Measurements from ENCODE around the gene TRPM5. TPM values are rescaled to one million over a fixed set of nuclear protein-coding genes. Genes with fewer than 3 reads are reported as not detected.

The TRPM5 gene
- total and polyA plus RNA-seq, 9 of the 15 experiments (the other 6 are each of a cell fraction or from before 2014, with no cell fraction given) = not detected

DNA sequence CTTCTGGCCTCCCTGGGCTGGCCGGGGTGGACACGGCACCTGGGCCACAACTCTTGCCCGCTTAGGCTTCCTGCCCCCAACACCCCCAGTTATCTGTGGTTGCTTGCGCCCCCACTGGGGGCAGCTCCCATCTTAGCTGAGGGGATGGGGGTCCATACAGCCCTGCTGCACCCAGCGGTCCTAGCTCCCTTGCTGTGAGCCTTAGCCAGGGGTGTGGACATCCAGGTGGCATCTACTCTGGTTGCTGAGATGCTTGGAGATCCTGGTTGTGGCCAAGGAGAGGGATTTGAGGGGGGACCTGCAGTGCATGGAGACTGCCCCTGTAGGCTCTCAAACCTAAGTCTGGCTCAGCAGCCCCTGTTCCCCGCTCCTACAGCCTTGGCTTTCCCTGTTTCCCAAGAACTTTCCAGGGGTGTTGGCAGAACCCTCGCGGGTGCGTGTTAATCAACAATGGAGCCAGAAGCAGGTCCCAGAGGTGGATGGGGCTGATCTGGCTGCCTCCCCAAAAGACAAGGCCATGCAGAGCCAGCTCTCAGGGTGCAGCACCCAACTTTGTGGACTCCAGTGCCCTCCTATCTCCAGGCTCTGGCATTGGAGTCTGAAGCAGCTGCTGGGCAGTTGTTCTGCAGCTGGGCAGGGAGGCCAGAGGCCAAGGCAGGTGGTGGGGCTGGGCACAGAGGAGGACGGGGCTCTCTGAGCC is 3.8 kb upstream of the TRPM5 start:
- FAIRE-seq = no peak
- POLR2A ChIA-PET = no interaction called here

DNA sequence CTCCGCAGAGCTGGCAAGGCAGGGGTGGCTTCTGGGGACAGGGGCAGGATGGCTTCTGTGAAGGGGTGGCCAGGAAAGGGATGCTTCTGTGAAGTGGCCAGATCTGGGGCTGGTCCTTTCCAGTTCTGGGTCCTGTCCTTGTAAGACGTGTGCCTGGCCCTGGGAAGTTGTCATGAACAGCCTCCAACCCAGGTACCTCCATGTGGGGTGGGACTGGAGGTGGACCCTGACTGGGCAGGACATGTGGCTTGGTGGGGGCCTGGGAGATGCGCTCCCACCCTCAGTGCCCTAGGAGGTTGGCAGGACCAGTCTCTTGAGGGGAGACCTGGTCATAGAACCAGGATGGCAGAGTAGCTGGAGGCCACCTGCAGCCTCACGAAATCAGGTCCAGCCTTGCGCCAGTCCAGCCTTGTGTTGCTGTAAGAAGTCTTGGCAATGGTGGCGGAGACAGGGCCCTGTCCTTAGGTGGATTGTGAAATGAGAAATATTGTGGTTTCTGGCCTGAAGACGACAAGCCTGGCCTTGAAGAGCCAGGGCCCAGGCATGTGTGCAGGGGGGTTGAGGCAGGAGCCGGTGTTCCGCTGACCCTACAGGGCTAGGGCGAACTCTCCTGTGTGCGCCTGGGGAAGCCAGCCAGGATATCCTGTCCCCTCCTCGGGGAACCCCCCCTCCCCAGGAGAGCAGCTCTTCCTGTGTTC is 3.1 kb upstream of the TRPM5 start:
- Histone ChIP-seq H3K36me3 (ENCODE audit: control insufficient read depth, insufficient read depth, low read length) (no peaks in the 10 kb centered on the region), H3K27ac (ENCODE audit: extremely low read depth, low read depth, low read length) (no peak overlapping the region), H3K27me3 (ENCODE audit: control insufficient read depth in 2 of 2, insufficient read depth in 2 of 2, low read length in 2 of 2) (peaks cover 8 to 66% of the 10 kb centered on the region in 2 experiments; a peak in 3 of 5 replicates), H3K9ac (ENCODE audit: insufficient read depth in 1 of 2, low read depth in 2 of 2, low read length in 2 of 2) (no peak overlapping the region), H3K9me1 (ENCODE audit: control insufficient read depth, insufficient read depth, low read length) (no peaks in the 10 kb centered on the region), H4K20me1 (replicated peaks; ENCODE audit: control insufficient read depth, insufficient read depth, low read length) (peaks cover 12% of the 10 kb centered on the region), H3K4me3 (no peak overlapping the region), H3K4me1 (replicated peaks in 1 of 2; ENCODE audit: control insufficient read depth in 2 of 2, insufficient read depth in 2 of 2, low read length in 2 of 2) (peaks cover 0 to 29% of the 10 kb centered on the region in 2 experiments; a peak in 2 of 5 replicates), H3K4me2 (ENCODE audit: insufficient read depth, low read length) (no peak overlapping the region), H2AFZ (ENCODE audit: low read depth, low read length) (no peak overlapping the region), H3K9me3 (replicated peaks; ENCODE audit: control insufficient read depth, insufficient read depth, low read depth, low read length) (no peaks in the 10 kb centered on the region), H3K79me2 (ENCODE audit: control insufficient read depth, insufficient read depth, low read length) (no peaks in the 10 kb centered on the region)
- BruUV-seq (replicated peaks) = no TSS peak
- ChIA-PET CTCF (ENCODE audit: low intra/inter-chr PET ratio) (no interaction called here), POLR2A (no interaction called here)
- intact Hi-C loops (cut with micrococcal nuclease) (no loop called here), in situ Hi-C loops (cut with MboI) (no loop called here)
- 5% methylated on average over 12 of the region's 12 CpGs for WGBS (ENCODE audit: insufficient coverage, low coverage, missing lambda C conversion rate)
- DNase-seq (ENCODE audit: extremely low read depth in 1 of 4, low spot score in 3 of 4) (no peak), FAIRE-seq (no peak), ATAC-seq (no peak)
- TF ChIP-seq ASH1L (IDR thresholded peaks at IDR 0.05; ENCODE audit: borderline replicate concordance, low read depth, partially characterized antibody) (no peak), ZNF133 (CRISPR knock-in tag; IDR thresholded peaks at IDR 0.05) (no peak), KDM2B (CRISPR knock-in tag; IDR thresholded peaks at IDR 0.05) (no peak), ZC3H8 (IDR thresholded peaks at IDR 0.05) (no peak), TCF7L2 (IDR thresholded peaks at IDR 0.05; ENCODE audit: low read depth, low read length) (no peak), NKRF (IDR thresholded peaks at IDR 0.05; ENCODE audit: borderline replicate concordance) (no peak)

More for the DNA sequence above, 3.8 kb upstream of the TRPM5 start:
- in situ Hi-C loops (cut with MboI) (no loop called here), intact Hi-C loops (cut with micrococcal nuclease) (no loop called here)
- Histone ChIP-seq H3K9ac (ENCODE audit: insufficient read depth in 1 of 2, low read depth in 2 of 2, low read length in 2 of 2) (0 out of 4 replicates have a peak overlapping the region, but pooled peaks of 1 of the 2 experiments have one; percentile 40), H2AFZ (ENCODE audit: low read depth, low read length) (no peak overlapping the region), H3K4me3 (no peak overlapping the region), H4K20me1 (replicated peaks; ENCODE audit: control insufficient read depth, insufficient read depth, low read length) (peaks cover 10% of the 10 kb centered on the region), H3K4me1 (replicated peaks in 1 of 2; ENCODE audit: control insufficient read depth in 2 of 2, insufficient read depth in 2 of 2, low read length in 2 of 2) (peaks cover 0 to 29% of the 10 kb centered on the region in 2 experiments; a peak in 2 of 5 replicates), H3K9me1 (ENCODE audit: control insufficient read depth, insufficient read depth, low read length) (no peaks in the 10 kb centered on the region), H3K27ac (ENCODE audit: extremely low read depth, low read depth, low read length) (no peak overlapping the region), H3K9me3 (replicated peaks; ENCODE audit: control insufficient read depth, insufficient read depth, low read depth, low read length) (no peaks in the 10 kb centered on the region), H3K27me3 (ENCODE audit: control insufficient read depth in 2 of 2, insufficient read depth in 2 of 2, low read length in 2 of 2) (peaks cover 8 to 70% of the 10 kb centered on the region in 2 experiments; a peak in 3 of 5 replicates), H3K36me3 (ENCODE audit: control insufficient read depth, insufficient read depth, low read length) (no peaks in the 10 kb centered on the region), H3K4me2 (ENCODE audit: insufficient read depth, low read length) (no peak overlapping the region), H3K79me2 (ENCODE audit: control insufficient read depth, insufficient read depth, low read length) (no peaks in the 10 kb centered on the region)
- TF ChIP-seq TBP (optimal IDR thresholded peaks at IDR 0.05; ENCODE audit: low read depth, low read length) (no peak), ZNF384 (IDR thresholded peaks at IDR 0.05; ENCODE audit: low read depth, low read length) (no peak), ZKSCAN1 (IDR thresholded peaks at IDR 0.05; ENCODE audit: low read depth, low read length) (no peak), POLR2AphosphoS5 (IDR thresholded peaks at IDR 0.05; ENCODE audit: control insufficient read depth, insufficient read depth, low read depth, low read length) (no peak), KDM4B (IDR thresholded peaks at IDR 0.05; ENCODE audit: borderline replicate concordance in 2 of 2, low read depth in 1 of 2) (no peak)
- BruUV-seq (replicated peaks) = no TSS peak
- DNase-seq (ENCODE audit: extremely low read depth in 1 of 4, low spot score in 3 of 4) (no peak), ATAC-seq (no peak)
- 2% methylated on average over 10 of the region's 10 CpGs for WGBS (ENCODE audit: insufficient coverage, low coverage, missing lambda C conversion rate)
- CTCF ChIA-PET (ENCODE audit: low intra/inter-chr PET ratio) = no interaction called here

All from K562 (cell line).